Activated T-cell treated with anti-CD3 and anti-CD28 coated beads, Interleukin-2, amount 50 U/mL, for 24 hours (primary cell): Measurements from ENCODE around the gene MRPL33.

ENCODE experiments used
- DNase-seq: peaks from one replicate; pipeline ENCODE4 v3.0.0-alpha.2; 2020
- H3K27ac Mint-ChIP-seq: 2 replicates; pipeline ENCODE4 v1.8.0; 2020; ENCODE audit warnings: mild to moderate bottlenecking, mixed read lengths
- H3K27me3 Mint-ChIP-seq: 2 replicates; pipeline ENCODE4 v1.8.0; 2020; ENCODE audit warnings: mixed read lengths
- H3K36me3 Mint-ChIP-seq: 2 replicates; pipeline ENCODE4 v1.8.0; 2020; ENCODE audit warnings: low read depth, mixed read lengths
- H3K4me1 Mint-ChIP-seq: 2 replicates; pipeline ENCODE4 v1.8.0; 2020; ENCODE audit warnings: low read depth, mixed read lengths
- H3K4me3 Mint-ChIP-seq: 2 replicates; pipeline ENCODE4 v1.8.0; 2020; ENCODE audit warnings: mild to moderate bottlenecking, moderate library complexity, mixed read lengths
- H3K9me3 Mint-ChIP-seq: 2 replicates; pipeline ENCODE4 v1.8.0; 2020; ENCODE audit warnings: mixed read lengths

MRPL33 gene

DNA sequence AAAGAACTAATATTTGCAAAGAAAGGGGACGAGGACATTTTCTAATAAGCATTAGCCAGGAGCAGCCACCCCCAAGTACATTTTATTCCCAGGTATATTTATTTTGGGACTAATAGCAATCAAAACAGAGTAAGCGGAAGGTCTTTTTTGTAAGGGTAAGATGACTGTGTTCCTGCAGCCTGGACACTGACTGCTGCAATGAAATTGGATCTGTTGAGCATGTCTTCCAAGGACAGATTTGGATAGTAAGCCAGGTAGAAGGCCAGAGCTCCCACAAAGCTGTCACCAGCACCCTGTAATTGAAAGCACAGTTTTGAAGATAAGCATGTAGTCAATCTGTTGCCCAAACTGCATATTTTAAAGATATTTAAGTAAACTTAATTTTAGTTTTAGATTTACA is 10.0 kb downstream of the MRPL33 start:
- H3K4me3 Mint-ChIP-seq: no peak overlapping the region
- no peak for DNase-seq
- H3K27me3 Mint-ChIP-seq: no peaks in the 10 kb centered on the region
- H3K4me1 Mint-ChIP-seq: peaks cover 21% of the 10 kb centered on the region
- no peaks in the 10 kb centered on the region for H3K9me3 Mint-ChIP-seq
- H3K27ac Mint-ChIP-seq: no peak overlapping the region
- H3K36me3 Mint-ChIP-seq: peaks cover 60% of the 10 kb centered on the region

DNA sequence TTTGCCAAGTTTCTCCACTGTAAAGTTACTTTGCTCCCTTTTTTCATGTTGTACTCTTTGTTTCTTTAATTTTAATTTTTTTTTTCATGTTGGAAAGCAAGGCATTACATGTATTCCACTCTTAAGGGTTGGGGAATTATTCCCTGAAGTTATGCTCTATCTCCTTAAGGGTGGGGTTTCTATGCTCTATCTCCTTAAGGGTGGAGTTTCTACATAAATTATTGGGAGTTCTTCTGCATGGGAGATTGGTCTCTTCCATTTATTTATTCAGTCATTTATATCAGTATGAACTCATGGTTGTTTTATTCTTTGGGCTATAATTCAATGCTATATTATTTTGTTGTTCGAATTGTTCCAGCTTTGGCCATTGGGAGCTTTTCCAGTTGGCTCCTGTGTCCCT is 11.2 kb downstream of the MRPL33 start:
- Mint-ChIP-seq H3K9me3 (no peaks in the 10 kb centered on the region), H3K4me1 (peaks cover 12% of the 10 kb centered on the region)

DNA sequence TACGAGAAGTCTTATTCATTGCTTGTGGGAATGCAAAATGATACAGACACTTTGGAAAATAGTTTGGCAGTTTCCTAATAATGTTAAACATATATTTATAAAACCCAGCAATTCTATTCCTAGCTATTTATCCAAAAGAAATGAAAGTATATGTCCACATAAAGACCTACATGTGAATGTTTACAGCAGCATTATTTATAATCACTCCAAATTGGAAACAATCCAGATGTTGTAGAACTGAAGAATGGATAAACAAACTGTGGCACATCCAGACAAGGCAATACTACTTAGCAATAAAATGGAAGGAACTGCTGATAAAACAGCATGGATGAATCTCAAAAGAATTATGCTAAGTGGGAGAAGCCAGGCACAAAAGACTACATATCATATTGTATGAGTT is 19.3 kb downstream of the MRPL33 start:
- Mint-ChIP-seq H3K4me3 (no peak overlapping the region), H3K36me3 (peaks cover under 1% of the 10 kb centered on the region), H3K4me1 (no peaks in the 10 kb centered on the region), H3K27ac (no peak overlapping the region), H3K27me3 (no peaks in the 10 kb centered on the region), H3K9me3 (no peaks in the 10 kb centered on the region)
- DNase-seq: no peak

More for the DNA sequence above, 11.2 kb downstream of the MRPL33 start:
- Mint-ChIP-seq H3K36me3 (peaks cover 49% of the 10 kb centered on the region), H3K27ac (no peak overlapping the region), H3K4me3 (no peak overlapping the region), H3K27me3 (no peaks in the 10 kb centered on the region)
- no peak for DNase-seq

- no peak for DNase-seq
- no peaks in the 10 kb centered on the region for H3K36me3 Mint-ChIP-seq
- H3K9me3 Mint-ChIP-seq: no peaks in the 10 kb centered on the region
- H3K4me3 Mint-ChIP-seq: no peak overlapping the region
- no peaks in the 10 kb centered on the region for H3K27me3 Mint-ChIP-seq
- H3K4me1 Mint-ChIP-seq: no peaks in the 10 kb centered on the region
- no peak overlapping the region for H3K27ac Mint-ChIP-seq
Measured at GRCh38 chr2:27792759-27793158, 21.2 kb downstream of the MRPL33 start.

GRCh38 chr2:27795093-27795834 is 23.7 kb downstream of the MRPL33 start:
- Mint-ChIP-seq H3K36me3 (no peaks in the 10 kb centered on the region), H3K27ac (no peak overlapping the region), H3K27me3 (no peaks in the 10 kb centered on the region), H3K9me3 (no peaks in the 10 kb centered on the region), H3K4me3 (no peak overlapping the region), H3K4me1 (no peaks in the 10 kb centered on the region)
- no peak for DNase-seq

DNA sequence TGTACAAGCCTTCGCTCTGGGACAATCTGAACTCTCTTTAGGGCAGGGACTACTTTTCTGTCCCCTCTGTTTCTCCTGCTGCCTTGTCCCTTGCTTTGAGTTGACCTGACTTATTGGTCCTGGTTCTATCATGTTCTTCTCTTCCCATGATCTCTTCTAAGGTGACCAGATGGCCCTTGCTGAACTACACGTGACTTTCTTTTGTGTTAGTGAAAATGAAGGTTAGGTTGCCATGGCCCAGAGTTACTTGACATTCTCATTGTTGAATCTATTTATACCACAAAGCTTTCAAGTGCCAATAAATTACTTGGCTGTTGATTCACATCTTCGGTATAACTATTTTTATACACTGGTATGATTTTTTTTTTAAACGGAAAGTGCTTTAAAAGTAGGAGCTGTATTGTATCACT is 24.4 kb downstream of the MRPL33 start:
- DNase-seq: no peak
- H3K4me1 Mint-ChIP-seq: no peaks in the 10 kb centered on the region

DNA sequence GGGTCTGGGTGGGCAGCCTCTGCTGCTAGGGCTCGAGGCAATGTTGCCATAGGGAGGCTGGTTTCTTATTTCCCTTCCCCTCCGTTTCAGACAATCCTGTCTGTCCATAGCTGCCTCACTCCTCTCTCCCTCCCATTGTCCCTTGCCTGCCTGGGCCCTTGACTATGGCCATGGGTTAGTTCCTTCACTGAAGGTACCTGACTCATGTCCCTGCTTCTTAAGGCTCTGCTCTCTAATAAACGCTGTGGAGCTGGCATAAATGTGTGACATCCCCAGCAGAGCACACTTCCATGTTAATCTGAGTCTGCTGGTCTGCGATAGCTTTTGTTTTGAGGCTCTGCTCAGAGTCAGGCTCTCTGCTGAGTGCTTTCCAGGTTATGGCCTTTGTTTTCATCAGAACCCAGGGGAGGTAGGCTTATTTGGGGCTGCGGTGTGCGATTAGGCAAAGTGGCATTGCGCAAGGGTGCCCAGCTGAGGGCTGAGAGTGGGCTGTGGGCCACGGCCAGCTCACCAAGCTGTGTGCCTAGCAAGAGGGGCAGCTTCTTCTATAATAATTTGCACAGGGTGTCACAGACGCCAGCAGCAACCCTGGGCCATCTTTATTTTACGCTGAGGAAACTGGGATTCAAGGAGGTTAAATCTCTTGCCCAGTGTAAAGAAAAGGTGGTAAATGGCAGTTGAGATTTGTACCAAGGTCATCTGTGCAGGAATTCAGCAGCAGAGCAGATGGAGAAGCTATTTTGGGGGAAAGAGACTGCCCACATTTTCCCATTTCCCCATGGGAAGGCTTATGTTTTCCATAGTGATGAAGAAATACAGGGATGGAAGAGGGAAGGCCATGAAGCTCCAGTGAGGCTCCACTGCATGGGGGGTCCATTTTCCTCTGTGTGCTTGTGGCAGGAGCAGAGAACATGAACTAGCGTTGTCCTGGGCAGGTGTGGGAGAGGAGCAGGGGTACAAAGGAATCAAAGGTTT is 25.6 kb downstream of the MRPL33 start:
- Mint-ChIP-seq H3K4me1 (no peaks in the 10 kb centered on the region), H3K9me3 (no peaks in the 10 kb centered on the region), H3K27me3 (no peaks in the 10 kb centered on the region), H3K27ac (no peak overlapping the region), H3K36me3 (no peaks in the 10 kb centered on the region), H3K4me3 (no peak overlapping the region)
- no peak for DNase-seq

More for the DNA sequence above, 24.4 kb downstream of the MRPL33 start:
- no peak overlapping the region for H3K4me3 Mint-ChIP-seq
- H3K27me3 Mint-ChIP-seq: no peaks in the 10 kb centered on the region
- no peak overlapping the region for H3K27ac Mint-ChIP-seq
- H3K36me3 Mint-ChIP-seq: no peaks in the 10 kb centered on the region
- no peaks in the 10 kb centered on the region for H3K9me3 Mint-ChIP-seq

DNA sequence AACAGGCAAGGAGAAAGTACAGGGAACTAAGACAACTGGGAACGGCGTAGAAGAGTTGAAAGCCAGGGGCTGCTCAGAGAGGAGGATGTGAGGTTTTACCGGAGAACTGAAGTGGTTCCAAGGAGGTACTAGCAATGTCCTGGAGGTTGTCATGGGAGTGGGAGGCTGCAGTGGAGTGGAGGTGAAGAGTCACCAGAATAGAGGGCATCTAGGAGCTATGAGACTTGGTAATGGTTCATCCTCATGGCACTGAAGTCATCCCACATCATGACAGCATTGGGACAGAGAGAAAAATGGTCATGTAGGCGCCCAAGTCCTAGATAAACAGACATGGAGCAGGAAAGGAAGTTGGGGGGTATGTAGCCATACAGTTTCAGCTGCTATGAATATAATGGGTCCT is 26.3 kb downstream of the MRPL33 start:
- H3K4me3 Mint-ChIP-seq: no peak overlapping the region
- H3K9me3 Mint-ChIP-seq: no peaks in the 10 kb centered on the region

GRCh38 chr2:27798486-27798885 is 27.0 kb downstream of the MRPL33 start:
- DNase-seq: no peak
- no peaks in the 10 kb centered on the region for H3K4me1 Mint-ChIP-seq
- no peak overlapping the region for H3K4me3 Mint-ChIP-seq
- H3K36me3 Mint-ChIP-seq: no peaks in the 10 kb centered on the region
- H3K9me3 Mint-ChIP-seq: no peaks in the 10 kb centered on the region
- no peak overlapping the region for H3K27ac Mint-ChIP-seq
- H3K27me3 Mint-ChIP-seq: no peaks in the 10 kb centered on the region

More for the DNA sequence above, 26.3 kb downstream of the MRPL33 start:
- H3K27me3 Mint-ChIP-seq: no peaks in the 10 kb centered on the region
- no peak for DNase-seq
- no peaks in the 10 kb centered on the region for H3K36me3 Mint-ChIP-seq
- no peaks in the 10 kb centered on the region for H3K4me1 Mint-ChIP-seq
- no peak overlapping the region for H3K27ac Mint-ChIP-seq

DNA sequence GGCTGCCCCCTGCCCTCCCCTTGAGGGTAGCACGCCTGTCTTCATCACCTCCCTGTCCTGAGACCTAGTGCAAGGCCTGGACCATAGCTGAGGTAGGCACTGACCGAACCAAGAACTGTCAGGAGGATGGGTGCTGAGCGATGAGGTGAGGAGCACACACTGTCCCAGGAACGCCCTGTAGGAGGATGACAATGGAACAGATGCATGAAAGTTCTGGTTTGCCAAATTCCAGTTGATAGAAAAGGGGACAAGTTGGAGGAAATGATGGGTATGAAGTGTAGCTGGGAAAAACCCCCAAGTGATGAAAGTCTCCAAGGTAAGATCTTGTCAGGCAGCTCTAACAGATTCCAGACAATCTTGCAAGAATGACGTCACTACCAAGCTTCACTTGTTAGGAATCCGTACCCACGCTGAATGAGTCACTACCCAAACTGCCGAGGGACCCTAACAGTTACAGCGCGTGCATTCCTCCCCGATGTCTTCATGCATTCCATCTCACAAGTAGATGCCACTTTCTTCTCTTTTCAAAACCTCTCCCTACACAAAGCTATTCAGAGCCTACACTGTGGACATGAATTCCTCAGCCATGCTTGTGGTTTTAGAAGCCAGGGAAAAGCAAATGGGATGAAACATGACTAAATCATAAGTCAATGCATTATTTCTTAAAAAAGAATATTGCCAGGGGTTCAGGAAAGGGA is 27.6 kb downstream of the MRPL33 start:
- Mint-ChIP-seq H3K27ac (no peak overlapping the region), H3K4me3 (no peak overlapping the region)
- DNase-seq: no peak

DNA sequence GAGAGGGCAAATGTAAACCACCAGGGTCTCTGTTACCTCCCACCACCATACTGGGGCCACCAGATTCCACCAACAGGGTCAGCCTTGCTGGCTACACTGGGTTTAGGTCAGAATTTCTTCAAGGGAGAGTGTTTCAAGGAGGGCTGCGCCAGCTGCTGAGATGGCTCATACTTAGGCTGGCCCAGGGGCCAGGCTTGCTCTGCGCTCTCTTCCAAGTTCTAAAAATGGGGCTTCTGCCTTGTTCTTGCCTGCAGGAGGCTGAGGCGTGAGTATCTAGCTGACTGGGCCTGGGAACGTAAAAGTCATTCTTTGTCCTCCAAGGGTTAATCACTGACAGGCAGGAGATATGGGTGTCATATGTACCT is 28.1 kb downstream of the MRPL33 start:
- no peak overlapping the region for H3K27ac Mint-ChIP-seq
- H3K4me3 Mint-ChIP-seq: no peak overlapping the region
- no peaks in the 10 kb centered on the region for H3K27me3 Mint-ChIP-seq
- H3K36me3 Mint-ChIP-seq: no peaks in the 10 kb centered on the region
- no peaks in the 10 kb centered on the region for H3K4me1 Mint-ChIP-seq
- no peaks in the 10 kb centered on the region for H3K9me3 Mint-ChIP-seq
- DNase-seq: no peak

More for the DNA sequence above, 27.6 kb downstream of the MRPL33 start:
- Mint-ChIP-seq H3K4me1 (no peaks in the 10 kb centered on the region), H3K36me3 (no peaks in the 10 kb centered on the region), H3K9me3 (no peaks in the 10 kb centered on the region), H3K27me3 (no peaks in the 10 kb centered on the region)

GRCh38 chr2:27800856-27801255 is 29.3 kb downstream of the MRPL33 start:
- Mint-ChIP-seq H3K4me3 (no peak overlapping the region), H3K27ac (no peak overlapping the region), H3K9me3 (no peaks in the 10 kb centered on the region), H3K27me3 (no peaks in the 10 kb centered on the region), H3K36me3 (no peaks in the 10 kb centered on the region), H3K4me1 (no peaks in the 10 kb centered on the region)
- DNase-seq: no peak

- no peak for DNase-seq
- Mint-ChIP-seq H3K27ac (no peak overlapping the region), H3K4me1 (peaks cover 2% of the 10 kb centered on the region), H3K27me3 (no peaks in the 10 kb centered on the region), H3K36me3 (no peaks in the 10 kb centered on the region), H3K4me3 (no peak overlapping the region), H3K9me3 (no peaks in the 10 kb centered on the region)
Measured at GRCh38 chr2:27802547-27802946, 31.0 kb downstream of the MRPL33 start.

DNA sequence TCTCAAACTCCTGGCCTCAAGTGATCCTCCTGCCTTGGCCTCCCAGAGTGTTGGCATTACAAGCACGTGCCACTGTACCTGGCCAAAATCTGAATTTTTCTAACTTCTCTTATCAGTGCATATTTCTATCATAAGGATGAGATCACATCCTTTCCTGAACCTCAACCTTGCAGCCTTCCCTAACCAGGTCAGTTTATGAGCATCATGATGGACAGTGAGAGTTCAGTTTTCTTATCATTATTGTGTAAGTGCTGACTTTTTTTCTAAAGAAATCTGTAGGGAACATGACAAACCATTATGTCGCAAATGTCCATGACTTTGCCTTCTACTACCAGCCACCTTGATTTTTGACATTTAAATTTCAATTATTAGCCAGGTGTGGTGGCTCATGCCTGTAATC is 31.5 kb downstream of the MRPL33 start:
- Mint-ChIP-seq H3K9me3 (no peaks in the 10 kb centered on the region), H3K4me3 (no peak overlapping the region), H3K36me3 (no peaks in the 10 kb centered on the region), H3K27ac (no peak overlapping the region), H3K4me1 (peaks cover 4% of the 10 kb centered on the region), H3K27me3 (no peaks in the 10 kb centered on the region)
- no peak for DNase-seq
